Endodermal cell (in vitro differentiated cells): ENCODE data around the gene RAB27B. TPM values are rescaled to one million over a fixed set of nuclear protein-coding genes. Genes with fewer than 3 reads are reported as not detected.

Experiments
- DNase-seq: peaks from one replicate; pipeline ENCODE4 v3.0.0-alpha.2; 2017
- H3K27ac ChIP-seq: 2 replicates; pipeline ENCODE4 v1.5.1; 2013; ENCODE audit warnings: mild to moderate bottlenecking, low read depth, low read length, moderate library complexity
- H3K27me3 ChIP-seq: 2 replicates; pipeline ENCODE4 v1.6.1; 2013; ENCODE audit warnings: mild to moderate bottlenecking, low read length, moderate library complexity; ENCODE audit not compliant: insufficient read depth, control insufficient read depth, poor library complexity, severe bottlenecking
- H3K36me3 ChIP-seq: 2 replicates; pipeline ENCODE4 v1.7.0; 2013; ENCODE audit warnings: mild to moderate bottlenecking, low read length, moderate library complexity; ENCODE audit not compliant: control insufficient read depth, insufficient read depth
- H3K4me1 ChIP-seq: one replicate; pipeline ENCODE4 v1.7.0; 2013; ENCODE audit warnings: low read length; ENCODE audit not compliant: control insufficient read depth, insufficient read depth
- H3K4me3 ChIP-seq: 2 replicates; pipeline ENCODE4 v1.5.1; 2013; ENCODE audit warnings: mild to moderate bottlenecking, low read length, moderate library complexity
- H3K9ac ChIP-seq: 2 replicates; pipeline ENCODE4 v1.6.1; 2013; ENCODE audit warnings: mild to moderate bottlenecking, low read length, moderate library complexity; ENCODE audit not compliant: poor library complexity, severe bottlenecking; ENCODE audit errors: extremely low read depth
- H3K9me3 ChIP-seq: 2 replicates; pipeline ENCODE4 v1.6.1; 2013; ENCODE audit warnings: mild to moderate bottlenecking, low read length, moderate library complexity; ENCODE audit not compliant: control insufficient read depth
- H3K27ac Mint-ChIP-seq: 2 replicates; pipeline ENCODE4 v1.8.0; 2020; ENCODE audit warnings: mixed read lengths
- H3K27me3 Mint-ChIP-seq: 2 replicates; pipeline ENCODE4 v1.8.0; 2021; ENCODE audit warnings: mild to moderate bottlenecking, mixed read lengths; ENCODE audit not compliant: insufficient read depth
- H3K36me3 Mint-ChIP-seq: 2 replicates; pipeline ENCODE4 v1.8.0; 2020; ENCODE audit warnings: low read depth, mixed read lengths
- H3K4me1 Mint-ChIP-seq: 2 replicates; pipeline ENCODE4 v1.8.0; 2020; ENCODE audit warnings: mixed read lengths
- H3K4me3 Mint-ChIP-seq: 2 replicates; pipeline ENCODE4 v1.8.0; 2020; ENCODE audit warnings: mild to moderate bottlenecking, moderate library complexity, mixed read lengths
- H3K9me3 Mint-ChIP-seq: 2 replicates; pipeline ENCODE4 v1.8.0; 2020; ENCODE audit warnings: mild to moderate bottlenecking, mixed read lengths
- WGBS, 2 experiments: methylation state at CpG; one replicate each; pipeline versions ENCODE4 v1.1.5 to v1.1.7; 2013; ENCODE audit warnings: missing lambda C conversion rate in 2 of 2, mixed read lengths in 1 of 2; ENCODE audit not compliant: insufficient coverage in 1 of 2, insufficient read length in 1 of 2; 5-methylcytosine and 5-hydroxymethylcytosine counted together
- total RNA-seq, 2 donors: library from RNA; stranded (reverse); fragmentation: NEBNext Ultra II Directional in 1 of 2; extraction: Animal tissue kit (Norgen Biotek cat#: 25700) in 1 of 2; gene quantifications; 2 replicates in 1 of 2; 3 replicates in 1 of 2; pipeline ENCODE4 v1.2.1, GENCODE V29; 2021
- TF ChIP-seq, protein P1 (sequence below): fragments of 200-600 bp; sonication (generic); conservative IDR thresholded peaks from 2 replicates; pipeline ENCODE4 v1.5.0; 2021; ENCODE audit warnings: antibody characterized with exemption, mild to moderate bottlenecking

The RAB27B gene
- total RNA-seq, 2 donors from 2014 or later: 0.40 to 0.99 TPM

- Histone ChIP-seq H3K9ac (no peak overlapping the region), H3K9me3 (peaks cover 8% of the 10 kb centered on the region), H3K4me1 (peaks cover 3% of the 10 kb centered on the region), H3K27ac (no peak overlapping the region), H3K4me3 (no peak overlapping the region), H3K36me3 (no peaks in the 10 kb centered on the region), H3K27me3 (no peaks in the 10 kb centered on the region)
- TF ChIP-seq, protein P1, sequence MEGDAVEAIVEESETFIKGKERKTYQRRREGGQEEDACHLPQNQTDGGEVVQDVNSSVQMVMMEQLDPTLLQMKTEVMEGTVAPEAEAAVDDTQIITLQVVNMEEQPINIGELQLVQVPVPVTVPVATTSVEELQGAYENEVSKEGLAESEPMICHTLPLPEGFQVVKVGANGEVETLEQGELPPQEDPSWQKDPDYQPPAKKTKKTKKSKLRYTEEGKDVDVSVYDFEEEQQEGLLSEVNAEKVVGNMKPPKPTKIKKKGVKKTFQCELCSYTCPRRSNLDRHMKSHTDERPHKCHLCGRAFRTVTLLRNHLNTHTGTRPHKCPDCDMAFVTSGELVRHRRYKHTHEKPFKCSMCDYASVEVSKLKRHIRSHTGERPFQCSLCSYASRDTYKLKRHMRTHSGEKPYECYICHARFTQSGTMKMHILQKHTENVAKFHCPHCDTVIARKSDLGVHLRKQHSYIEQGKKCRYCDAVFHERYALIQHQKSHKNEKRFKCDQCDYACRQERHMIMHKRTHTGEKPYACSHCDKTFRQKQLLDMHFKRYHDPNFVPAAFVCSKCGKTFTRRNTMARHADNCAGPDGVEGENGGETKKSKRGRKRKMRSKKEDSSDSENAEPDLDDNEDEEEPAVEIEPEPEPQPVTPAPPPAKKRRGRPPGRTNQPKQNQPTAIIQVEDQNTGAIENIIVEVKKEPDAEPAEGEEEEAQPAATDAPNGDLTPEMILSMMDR: no peak
- H3K27me3 Mint-ChIP-seq: no peaks in the 10 kb centered on the region
- 96 to 100% methylated on average over 1 to 3 of the region's 3 CpGs for WGBS, 2 experiments
- no peaks in the 10 kb centered on the region for H3K36me3 Mint-ChIP-seq
- H3K9me3 Mint-ChIP-seq: peaks cover 10% of the 10 kb centered on the region
- no peak overlapping the region for H3K4me3 Mint-ChIP-seq
- no peak overlapping the region for H3K27ac Mint-ChIP-seq
- H3K4me1 Mint-ChIP-seq: peaks cover 23% of the 10 kb centered on the region
- no peak for DNase-seq
Observed at GRCh38 chr18:54857499-54857898, 29.2 kb downstream of the RAB27B start.

- no peaks in the 10 kb centered on the region for H3K36me3 ChIP-seq
- H3K9me3 Mint-ChIP-seq: peaks cover 7% of the 10 kb centered on the region
- no peaks in the 10 kb centered on the region for H3K27me3 Mint-ChIP-seq
- H3K36me3 Mint-ChIP-seq: no peaks in the 10 kb centered on the region
- H3K27ac Mint-ChIP-seq: peak overlapping the region; percentile 81
- WGBS, 2 experiments: 82 to 93% methylated on average over 7 to 9 of the region's 9 CpGs
- peaks cover 23% of the 10 kb centered on the region for H3K4me1 Mint-ChIP-seq
- peaks cover 3% of the 10 kb centered on the region for H3K4me1 ChIP-seq
- no peaks in the 10 kb centered on the region for H3K9me3 ChIP-seq
- H3K4me3 ChIP-seq: no peak overlapping the region
- H3K27me3 ChIP-seq: no peaks in the 10 kb centered on the region
- H3K4me3 Mint-ChIP-seq: no peak overlapping the region
- TF ChIP-seq, protein P1: no peak
- no peak overlapping the region for H3K9ac ChIP-seq
- no peak overlapping the region for H3K27ac ChIP-seq
- DNase-seq: no peak
Observed at GRCh38 chr18:54859667-54860421, 31.6 kb downstream of the RAB27B start.

GRCh38 chr18:54860941-54861340 is 32.7 kb downstream of the RAB27B start:
- Mint-ChIP-seq H3K9me3 (peaks cover 2% of the 10 kb centered on the region), H3K4me3 (no peak overlapping the region), H3K27me3 (no peaks in the 10 kb centered on the region), H3K36me3 (no peaks in the 10 kb centered on the region), H3K4me1 (peaks cover 23% of the 10 kb centered on the region), H3K27ac (no peak overlapping the region)
- 86% methylated on average over 1 of the region's 1 CpG; no CpG with 5 or more reads in 1 of the 2 experiments for WGBS, 2 experiments
- Histone ChIP-seq H3K9me3 (no peaks in the 10 kb centered on the region), H3K36me3 (no peaks in the 10 kb centered on the region), H3K4me1 (peaks cover 3% of the 10 kb centered on the region), H3K27me3 (no peaks in the 10 kb centered on the region), H3K9ac (no peak overlapping the region), H3K4me3 (no peak overlapping the region), H3K27ac (no peak overlapping the region)
- DNase-seq: no peak
- TF ChIP-seq, protein P1: no peak
